Measurements from ENCODE around the gene FAAP20. TPM values are rescaled to one million over a fixed set of nuclear protein-coding genes. Genes with fewer than 3 reads are reported as not detected.

The FAAP20 gene
- total RNA-seq, 4 donors from 2014 or later: 19.4 to 84.5 (median 34.9) TPM

GRCh38 chr1:2172012-2172411 is 22.6 kb downstream of the FAAP20 start:
- TF ChIP-seq EP300 (IDR thresholded peaks at IDR 0.05; ENCODE audit: low read depth) (no peak), POLR2A (IDR thresholded peaks at IDR 0.05) (no peak), POLR2AphosphoS5 (IDR thresholded peaks at IDR 0.05) (no peak)
- TF ChIP-seq, protein P1, sequence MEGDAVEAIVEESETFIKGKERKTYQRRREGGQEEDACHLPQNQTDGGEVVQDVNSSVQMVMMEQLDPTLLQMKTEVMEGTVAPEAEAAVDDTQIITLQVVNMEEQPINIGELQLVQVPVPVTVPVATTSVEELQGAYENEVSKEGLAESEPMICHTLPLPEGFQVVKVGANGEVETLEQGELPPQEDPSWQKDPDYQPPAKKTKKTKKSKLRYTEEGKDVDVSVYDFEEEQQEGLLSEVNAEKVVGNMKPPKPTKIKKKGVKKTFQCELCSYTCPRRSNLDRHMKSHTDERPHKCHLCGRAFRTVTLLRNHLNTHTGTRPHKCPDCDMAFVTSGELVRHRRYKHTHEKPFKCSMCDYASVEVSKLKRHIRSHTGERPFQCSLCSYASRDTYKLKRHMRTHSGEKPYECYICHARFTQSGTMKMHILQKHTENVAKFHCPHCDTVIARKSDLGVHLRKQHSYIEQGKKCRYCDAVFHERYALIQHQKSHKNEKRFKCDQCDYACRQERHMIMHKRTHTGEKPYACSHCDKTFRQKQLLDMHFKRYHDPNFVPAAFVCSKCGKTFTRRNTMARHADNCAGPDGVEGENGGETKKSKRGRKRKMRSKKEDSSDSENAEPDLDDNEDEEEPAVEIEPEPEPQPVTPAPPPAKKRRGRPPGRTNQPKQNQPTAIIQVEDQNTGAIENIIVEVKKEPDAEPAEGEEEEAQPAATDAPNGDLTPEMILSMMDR (IDR thresholded peaks at IDR 0.05): no peak
- no peaks in the 10 kb centered on the region for H3K4me1 ChIP-seq
- no peak overlapping the region for H3K27ac ChIP-seq
- in situ Hi-C loops (cut with MboI; ENCODE audit: low pct_ligation_motif_present in 1 of 4, low pct_unique_long_range_greater_than_20kb in 1 of 4, low sequenced_read_pairs in 3 of 4): no loop called here
- 96% methylated on average over 26 of the region's 26 CpGs; no CpG with 5 or more reads in 1 of the 2 donors for WGBS, 2 donors (ENCODE audit: low coverage in 1 of 2)
- H3K9me3 ChIP-seq: no peaks in the 10 kb centered on the region
- no peak for DNase-seq
- H3K36me3 ChIP-seq: no peaks in the 10 kb centered on the region
- H3K27me3 ChIP-seq: no peaks in the 10 kb centered on the region
- intact Hi-C loops (cut with DNase I; ENCODE audit: low total_unique reads): loop anchor here (5.0 kb wide), 1 partner anchor 40 kb away; no protein-coding TSS in a partner anchor
- no peak overlapping the region for H3K4me3 ChIP-seq

DNA sequence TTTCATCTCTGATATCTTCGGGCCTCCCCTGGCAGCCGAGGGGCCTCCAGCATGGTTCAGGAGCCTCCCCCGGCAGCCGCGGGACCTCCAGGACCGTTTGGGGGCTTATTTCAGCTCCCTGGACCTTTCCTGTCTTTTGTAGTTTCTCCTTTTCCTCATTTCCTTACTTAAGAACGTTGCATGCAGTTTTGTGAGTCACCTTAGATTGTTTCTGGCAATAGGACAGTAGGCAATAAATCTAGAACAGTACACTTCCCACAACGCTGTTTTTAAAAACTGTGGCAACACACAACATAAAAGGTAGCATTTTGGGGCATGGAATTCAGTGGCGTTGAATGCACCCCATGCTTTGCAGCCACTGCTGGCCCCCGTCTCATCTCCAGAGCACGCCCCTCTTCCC is 24.4 kb downstream of the FAAP20 start:
- WGBS, 2 donors (ENCODE audit: low coverage in 1 of 2): 68 to 75% methylated on average over 5 to 11 of the region's 11 CpGs
- no peak overlapping the region for H3K4me3 ChIP-seq
- no peaks in the 10 kb centered on the region for H3K4me1 ChIP-seq
- H3K27ac ChIP-seq: no peak overlapping the region
- TF ChIP-seq EP300 (IDR thresholded peaks at IDR 0.05; ENCODE audit: low read depth) (no peak), POLR2A (IDR thresholded peaks at IDR 0.05) (no peak), POLR2AphosphoS5 (IDR thresholded peaks at IDR 0.05) (no peak)
- TF ChIP-seq, protein P1 (IDR thresholded peaks at IDR 0.05): no peak
- H3K27me3 ChIP-seq: no peaks in the 10 kb centered on the region
- in situ Hi-C loops (cut with MboI; ENCODE audit: low pct_ligation_motif_present in 1 of 4, low pct_unique_long_range_greater_than_20kb in 1 of 4, low sequenced_read_pairs in 3 of 4) (no loop called here), intact Hi-C loops (cut with DNase I; ENCODE audit: low total_unique reads) (loop anchor here (5.0 kb wide), 1 partner anchor 38 kb away; no protein-coding TSS in a partner anchor)
- H3K9me3 ChIP-seq: no peaks in the 10 kb centered on the region
- H3K36me3 ChIP-seq: no peaks in the 10 kb centered on the region
- no peak for DNase-seq

- H3K4me3 ChIP-seq: no peak overlapping the region
- intact Hi-C loops (cut with DNase I; ENCODE audit: low total_unique reads) (no loop called here), in situ Hi-C loops (cut with MboI; ENCODE audit: low pct_ligation_motif_present in 1 of 4, low pct_unique_long_range_greater_than_20kb in 1 of 4, low sequenced_read_pairs in 3 of 4) (no loop called here)
- H3K9me3 ChIP-seq: no peaks in the 10 kb centered on the region
- 95% methylated on average over 35 of the region's 43 CpGs; no CpG with 5 or more reads in 1 of the 2 donors for WGBS, 2 donors (ENCODE audit: low coverage in 1 of 2)
- H3K4me1 ChIP-seq: no peaks in the 10 kb centered on the region
- TF ChIP-seq POLR2AphosphoS5 (IDR thresholded peaks at IDR 0.05) (no peak), EP300 (IDR thresholded peaks at IDR 0.05; ENCODE audit: low read depth) (no peak), POLR2A (IDR thresholded peaks at IDR 0.05) (no peak)
- TF ChIP-seq, protein P1 (IDR thresholded peaks at IDR 0.05): no peak
- no peaks in the 10 kb centered on the region for H3K27me3 ChIP-seq
- H3K27ac ChIP-seq: no peak overlapping the region
- no peak for DNase-seq
- H3K36me3 ChIP-seq: no peaks in the 10 kb centered on the region
Observed at GRCh38 chr1:2169200-2169836, 25.3 kb downstream of the FAAP20 start.

DNA sequence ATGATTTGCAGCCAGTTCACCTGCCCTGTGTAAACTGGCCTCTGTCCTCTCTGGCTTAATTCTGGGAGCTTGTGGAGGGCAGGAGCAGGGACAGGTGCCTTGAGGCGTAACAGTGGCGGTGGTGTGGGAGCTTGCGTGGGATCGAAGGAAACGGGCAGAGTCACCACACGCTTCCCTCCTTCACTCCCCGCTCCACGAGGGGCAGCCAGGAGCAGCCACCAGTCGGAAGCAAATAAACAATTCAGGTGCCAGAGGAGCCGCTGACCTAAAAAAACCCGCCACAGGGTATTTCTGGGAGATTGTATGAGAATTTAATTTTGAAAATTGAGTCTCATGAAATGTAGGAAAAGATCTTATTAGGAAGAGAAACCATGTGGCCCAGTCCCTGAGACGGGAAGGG is 26.0 kb downstream of the FAAP20 start:
- no peaks in the 10 kb centered on the region for H3K4me1 ChIP-seq
- intact Hi-C loops (cut with DNase I; ENCODE audit: low total_unique reads): no loop called here
- H3K36me3 ChIP-seq: no peaks in the 10 kb centered on the region
- no peak for DNase-seq
- H3K4me3 ChIP-seq: no peak overlapping the region
- no peaks in the 10 kb centered on the region for H3K27me3 ChIP-seq
- in situ Hi-C loops (cut with MboI; ENCODE audit: low pct_ligation_motif_present in 1 of 4, low pct_unique_long_range_greater_than_20kb in 1 of 4, low sequenced_read_pairs in 3 of 4): no loop called here
- H3K27ac ChIP-seq: no peak overlapping the region
- 95 to 96% methylated on average over 5 to 12 of the region's 12 CpGs for WGBS, 2 donors (ENCODE audit: low coverage in 1 of 2)
- no peaks in the 10 kb centered on the region for H3K9me3 ChIP-seq
- TF ChIP-seq POLR2A (IDR thresholded peaks at IDR 0.05): no peak

DNA sequence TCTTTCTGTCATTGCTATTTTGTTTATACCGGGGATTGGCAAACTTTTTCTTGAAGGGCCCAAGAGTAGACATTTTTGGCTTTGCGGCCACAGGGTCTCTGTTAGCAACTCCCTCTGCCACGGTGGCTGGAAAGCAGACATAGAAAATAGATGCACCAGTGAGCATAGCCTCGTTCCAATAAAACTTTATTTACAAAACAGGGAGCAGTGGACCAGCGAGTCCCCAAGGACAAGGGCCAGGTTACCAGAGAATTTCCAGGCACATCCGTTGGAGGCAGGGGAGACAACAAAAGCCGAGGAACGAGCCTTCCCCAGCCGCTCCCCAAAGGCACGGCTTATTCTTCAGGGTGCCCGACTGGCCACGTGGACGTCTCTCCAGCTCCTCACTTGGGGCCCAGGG is 26.5 kb downstream of the FAAP20 start:
- Histone ChIP-seq H3K4me1 (no peaks in the 10 kb centered on the region), H3K27ac (no peak overlapping the region), H3K27me3 (no peaks in the 10 kb centered on the region), H3K9me3 (no peaks in the 10 kb centered on the region), H3K36me3 (no peaks in the 10 kb centered on the region), H3K4me3 (no peak overlapping the region)
- intact Hi-C loops (cut with DNase I; ENCODE audit: low total_unique reads) (no loop called here), in situ Hi-C loops (cut with MboI; ENCODE audit: low pct_ligation_motif_present in 1 of 4, low pct_unique_long_range_greater_than_20kb in 1 of 4, low sequenced_read_pairs in 3 of 4) (no loop called here)
- WGBS, 2 donors (ENCODE audit: low coverage in 1 of 2): 87 to 92% methylated on average over 12 to 13 of the region's 13 CpGs
- no peak for TF ChIP-seq EP300 (IDR thresholded peaks at IDR 0.05; ENCODE audit: low read depth)
- no peak for TF ChIP-seq POLR2A (IDR thresholded peaks at IDR 0.05)
- TF ChIP-seq, protein P1 (IDR thresholded peaks at IDR 0.05): no peak
- no peak for TF ChIP-seq POLR2AphosphoS5 (IDR thresholded peaks at IDR 0.05)
- DNase-seq: no peak
